Spleen (tissue), 7 donors: ENCODE measurements around the gene TOMT.

Experiments used
- POLR2A ChIP-seq, 3 donors: fragments of 450-650 bp; IDR thresholded peaks; one replicate each; pipeline ENCODE4 v1.5.1; 2017; ENCODE audit warnings: antibody characterized with exemption in 3 of 3, mild to moderate bottlenecking in 1 of 3
- POLR2AphosphoS5 ChIP-seq, 3 donors: sonication (generic); formaldehyde crosslinking; IDR thresholded peaks; one replicate each; pipeline ENCODE4 v1.5.1; 2017; ENCODE audit warnings: antibody characterized with exemption in 3 of 3
- TF ChIP-seq, protein P1 (sequence below), 11 experiments: fragments of 200-600 bp in 7 of 11; fragments of 450-650 bp in 4 of 11; sonication (generic) in 4 of 11; IDR thresholded peaks in 8 of 11; conservative IDR thresholded peaks in 3 of 11; 1 replicate in 7 of 11; 2 replicates in 4 of 11; pipeline versions ENCODE4 v1.4.0 to v1.8.0; 2016 to 2021; ENCODE audit warnings: antibody characterized with exemption in 11 of 11, inconsistent platforms in 4 of 11, mild to moderate bottlenecking in 1 of 11
- donor health status: DM: no; HTN: no; CAD: no; lungs with moderate emphysema.
- donor health status: DM: no; HTN: no; CAD: no.
- donor health status: DM: no; HTN: no; CAD: no.

DNA sequence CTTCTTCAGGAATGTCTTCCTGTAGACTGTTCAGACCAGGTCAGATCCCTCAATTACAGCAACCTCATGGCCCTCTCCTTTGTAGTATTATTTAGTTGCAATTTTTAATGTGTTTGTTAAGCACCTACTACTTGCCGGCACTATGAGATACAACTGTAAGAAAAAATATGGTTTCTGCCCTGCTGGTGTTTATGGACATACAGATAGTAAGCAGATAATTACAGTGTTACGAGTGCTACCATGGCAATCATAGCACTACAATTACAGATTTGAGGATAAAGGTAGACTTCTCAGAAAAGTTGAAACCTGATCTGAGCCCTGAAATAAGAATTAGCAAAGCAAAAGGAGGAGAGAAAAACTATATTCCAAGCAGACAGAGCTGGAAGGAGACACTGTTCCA is 22.3 kb upstream of the TOMT start:
- TF ChIP-seq, protein P1, sequence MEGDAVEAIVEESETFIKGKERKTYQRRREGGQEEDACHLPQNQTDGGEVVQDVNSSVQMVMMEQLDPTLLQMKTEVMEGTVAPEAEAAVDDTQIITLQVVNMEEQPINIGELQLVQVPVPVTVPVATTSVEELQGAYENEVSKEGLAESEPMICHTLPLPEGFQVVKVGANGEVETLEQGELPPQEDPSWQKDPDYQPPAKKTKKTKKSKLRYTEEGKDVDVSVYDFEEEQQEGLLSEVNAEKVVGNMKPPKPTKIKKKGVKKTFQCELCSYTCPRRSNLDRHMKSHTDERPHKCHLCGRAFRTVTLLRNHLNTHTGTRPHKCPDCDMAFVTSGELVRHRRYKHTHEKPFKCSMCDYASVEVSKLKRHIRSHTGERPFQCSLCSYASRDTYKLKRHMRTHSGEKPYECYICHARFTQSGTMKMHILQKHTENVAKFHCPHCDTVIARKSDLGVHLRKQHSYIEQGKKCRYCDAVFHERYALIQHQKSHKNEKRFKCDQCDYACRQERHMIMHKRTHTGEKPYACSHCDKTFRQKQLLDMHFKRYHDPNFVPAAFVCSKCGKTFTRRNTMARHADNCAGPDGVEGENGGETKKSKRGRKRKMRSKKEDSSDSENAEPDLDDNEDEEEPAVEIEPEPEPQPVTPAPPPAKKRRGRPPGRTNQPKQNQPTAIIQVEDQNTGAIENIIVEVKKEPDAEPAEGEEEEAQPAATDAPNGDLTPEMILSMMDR (IDR thresholded peaks at IDR 0.05 in 8 of 11, conservative IDR thresholded peaks at IDR 0.05 in 3 of 11), result no peak
- TF ChIP-seq POLR2A (IDR thresholded peaks at IDR 0.05) (no peak), POLR2AphosphoS5 (IDR thresholded peaks at IDR 0.05) (no peak)
